Calu3 (cell line): ENCODE measurements around the gene WFDC5. TPM values are rescaled to one million over a fixed set of nuclear protein-coding genes. Genes with fewer than 3 reads are reported as not detected.
"Not testable (repeated sequence)": the region's sequence is repeated elsewhere in the genome, so short reads cannot be mapped to it uniquely, and the experiment has no call there.

Experiments used
- BruUV-seq: library from RNA; stranded (reverse); fragments of 400-500 nt; replicated peaks from 2 replicates; lab custom pipeline; 2021; lab: Mats Ljungman, UMichigan
- CTCF ChIA-PET: fragments of 300-600 bp; sonication (Branson Sonifier 250); formaldehyde crosslinking; loops from one replicate; lab custom pipeline; 2022; ENCODE audit warnings: antibody characterized with exemption; lab: Charles Lee
- DNase-seq: peaks from one replicate; pipeline ENCODE4 v3.0.0; 2022
- H3K27ac Mint-ChIP-seq: one replicate; pipeline ENCODE4 v1.8.0; 2022; ENCODE audit warnings: mixed read lengths; ENCODE audit not compliant: unreplicated experiment
- H3K27me3 Mint-ChIP-seq: one replicate; pipeline ENCODE4 v1.8.0; 2022; ENCODE audit warnings: mixed read lengths; ENCODE audit not compliant: unreplicated experiment
- H3K36me3 Mint-ChIP-seq: one replicate; pipeline ENCODE4 v1.8.0; 2022; ENCODE audit warnings: mild to moderate bottlenecking, moderate library complexity, mixed read lengths; ENCODE audit not compliant: insufficient read depth, unreplicated experiment
- H3K4me1 Mint-ChIP-seq: one replicate; pipeline ENCODE4 v1.8.0; 2022; ENCODE audit warnings: mild to moderate bottlenecking, low read depth, mixed read lengths; ENCODE audit not compliant: unreplicated experiment
- H3K4me3 Mint-ChIP-seq: one replicate; pipeline ENCODE4 v1.8.0; 2022; ENCODE audit warnings: mild to moderate bottlenecking, low read depth, moderate library complexity, mixed read lengths; ENCODE audit not compliant: unreplicated experiment
- H3K9me3 Mint-ChIP-seq: one replicate; pipeline ENCODE4 v1.8.0; 2022; ENCODE audit warnings: low read depth, mixed read lengths; ENCODE audit not compliant: unreplicated experiment
- CTCF ChIP-seq: fragments of 200-600 bp; IDR thresholded peaks from one replicate; pipeline ENCODE4 v1.8.0; 2022; ENCODE audit warnings: antibody characterized with exemption; ENCODE audit not compliant: unreplicated experiment
- intact Hi-C: fragments of 100-400 bp; cut with micrococcal nuclease; formaldehyde crosslinking; loops from one replicate; pipeline ENCODE4 v1.10.0; 2022; ENCODE audit not compliant: unreplicated experiment
- total RNA-seq: library from RNA; stranded (reverse); gene quantifications from 2 replicates; pipeline ENCODE4 v1.2.3, GENCODE V29; 2022

WFDC5 gene
- total RNA-seq, 1 experiment from 2014 or later, result not detected

DNA sequence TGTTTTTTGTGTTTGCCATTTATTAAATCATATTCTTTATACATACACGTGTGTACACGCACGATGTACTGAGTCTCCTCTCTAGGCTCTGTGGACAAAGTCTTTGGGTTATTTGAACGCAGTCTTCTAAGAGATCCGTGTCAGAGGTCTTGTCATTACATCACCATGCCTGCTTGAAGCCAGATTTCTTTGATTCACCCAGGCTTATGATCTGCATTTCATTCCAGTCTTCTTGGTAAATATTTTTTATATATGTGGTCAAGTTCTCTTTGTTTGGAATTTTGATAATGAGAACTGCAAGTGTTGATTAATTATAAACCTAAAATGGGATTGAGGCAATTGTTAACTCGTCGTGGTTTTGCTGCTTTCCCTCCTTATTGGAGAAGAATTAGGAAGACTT, 48.6 kb downstream of the WFDC5 start:
- CTCF ChIA-PET, result interaction anchor here (1.2 kb wide), 1 partner anchor 227 kb away, joined by 3 read pairs; no protein-coding TSS in a partner anchor
- BruUV-seq, result no TSS peak
- Mint-ChIP-seq H3K4me3 (no peak overlapping the region), H3K36me3 (peaks cover 9% of the 10 kb centered on the region), H3K4me1 (peaks cover 42% of the 10 kb centered on the region), H3K27ac (no peak overlapping the region), H3K27me3 (no peaks in the 10 kb centered on the region), H3K9me3 (peaks cover 8% of the 10 kb centered on the region)
- intact Hi-C loops, result no loop called here
- DNase-seq, result no peak
- no peak for TF ChIP-seq CTCF

- DNase-seq, result no peak
- Mint-ChIP-seq H3K27ac (no peak overlapping the region), H3K27me3 (no peaks in the 10 kb centered on the region), H3K4me1 (peaks cover 52% of the 10 kb centered on the region), H3K36me3 (peaks cover 9% of the 10 kb centered on the region), H3K4me3 (no peak overlapping the region), H3K9me3 (peaks cover 3% of the 10 kb centered on the region)
- TF ChIP-seq CTCF, result no peak
- no TSS peak for BruUV-seq
- CTCF ChIA-PET, result interaction anchor here (0.8 to 1.2 kb wide), 2 partner anchors 53 to 229 kb away, joined by 3 read pairs; no protein-coding TSS in a partner anchor
- intact Hi-C loops, result no loop called here
Observed at GRCh38 chr20:45064812-45065211, 50.2 kb downstream of the WFDC5 start.

GRCh38 chr20:45063107-45063506, 51.9 kb downstream of the WFDC5 start:
- intact Hi-C loops, H3K4me3 Mint-ChIP-seq, H3K36me3 Mint-ChIP-seq, CTCF ChIA-PET, BruUV-seq, H3K27ac Mint-ChIP-seq, H3K27me3 Mint-ChIP-seq, DNase-seq, H3K9me3 Mint-ChIP-seq: not testable (repeated sequence)
- H3K4me1 Mint-ChIP-seq, result peaks cover 62% of the 10 kb centered on the region

GRCh38 chr20:45061244-45061643, 53.7 kb downstream of the WFDC5 start:
- CTCF ChIA-PET, result interaction anchor here (0.8 to 1.5 kb wide), 3 partner anchors 8 to 232 kb away, joined by 3 to 4 read pairs (median 4); no protein-coding TSS in a partner anchor
- no peak for TF ChIP-seq CTCF
- Mint-ChIP-seq H3K27me3 (no peaks in the 10 kb centered on the region), H3K4me1 (peaks cover 48% of the 10 kb centered on the region), H3K9me3 (peaks cover 2% of the 10 kb centered on the region), H3K36me3 (peaks cover 9% of the 10 kb centered on the region), H3K4me3 (no peak overlapping the region), H3K27ac (peak overlapping the region; percentile 42)
- DNase-seq, result peak; percentile 35
- intact Hi-C loops, result no loop called here
- BruUV-seq, result no TSS peak

- peaks cover 2% of the 10 kb centered on the region for H3K9me3 Mint-ChIP-seq
- no peaks in the 10 kb centered on the region for H3K27me3 Mint-ChIP-seq
- DNase-seq, result no peak
- intact Hi-C loops, result no loop called here
- CTCF ChIA-PET, result interaction anchor here (1.3 to 1.5 kb wide), 2 partner anchors 16 to 233 kb away, joined by 4 read pairs; no protein-coding TSS in a partner anchor
- H3K4me3 Mint-ChIP-seq, result no peak overlapping the region
- no TSS peak for BruUV-seq
- TF ChIP-seq CTCF, result no peak
- peaks cover 9% of the 10 kb centered on the region for H3K36me3 Mint-ChIP-seq
- peak overlapping the region; percentile 42 for H3K27ac Mint-ChIP-seq
- H3K4me1 Mint-ChIP-seq, result peaks cover 42% of the 10 kb centered on the region
Observed at GRCh38 chr20:45060294-45060693, 54.7 kb downstream of the WFDC5 start.
